ENCODE measurements around the gene MIA.
"Not testable (repeated sequence)": the region's sequence is repeated elsewhere in the genome, so short reads cannot be mapped to it uniquely, and the experiment has no call there.

MIA gene

GRCh38 chr19:40804783-40805242 lies 29.5 kb downstream of the MIA start:
- DNase-seq = no peak

- DNase-seq = no peak
These were observed 30.0 kb downstream of the MIA start for GRCh38 chr19:40805258-40805868.

GRCh38 chr19:40806423-40807146 lies 31.3 kb downstream of the MIA start:
- peak; percentile 71 for DNase-seq

- no peak for DNase-seq
These were observed 32.1 kb downstream of the MIA start for GRCh38 chr19:40807147-40808020.

GRCh38 chr19:40808021-40808325 lies 32.7 kb downstream of the MIA start:
- DNase-seq = no peak

- no peak for DNase-seq
These were observed 33.2 kb downstream of the MIA start for GRCh38 chr19:40808497-40808896.

- DNase-seq = no peak
These were observed 34.2 kb downstream of the MIA start for GRCh38 chr19:40809358-40810086.

- no peak for DNase-seq
These were observed 34.8 kb downstream of the MIA start for GRCh38 chr19:40810160-40810559.

- DNase-seq = peak; percentile 24
These were observed 35.5 kb downstream of the MIA start for GRCh38 chr19:40810649-40811408.

GRCh38 chr19:40811478-40812341 lies 36.4 kb downstream of the MIA start:
- DNase-seq = peak; percentile 29

- DNase-seq = not testable (repeated sequence)
These were observed 37.2 kb downstream of the MIA start for GRCh38 chr19:40812571-40812970.

- DNase-seq = no peak
These were observed 37.9 kb downstream of the MIA start for GRCh38 chr19:40813182-40813581.

GRCh38 chr19:40815223-40815622 lies 39.9 kb downstream of the MIA start:
- DNase-seq = no peak

GRCh38 chr19:40818480-40819399 lies 43.4 kb downstream of the MIA start:
- peak; percentile 48 for DNase-seq

GRCh38 chr19:40819479-40820234 lies 44.3 kb downstream of the MIA start:
- DNase-seq = peak; percentile 56

- DNase-seq = no peak
These were observed 46.8 kb downstream of the MIA start for GRCh38 chr19:40822161-40822560.

- DNase-seq = not testable (repeated sequence)
These were observed 47.6 kb downstream of the MIA start for GRCh38 chr19:40822704-40823553.

GRCh38 chr19:40824916-40825315 lies 49.6 kb downstream of the MIA start:
- DNase-seq = not testable (repeated sequence)

Data from effector CD8-positive, alpha-beta T cell (primary cell).